Middle frontal gyrus (tissue), 1 donor: ENCODE results near the gene CDCA4.
"Not testable (repeated sequence)": the region's sequence is repeated elsewhere in the genome, so short reads cannot be mapped to it uniquely, and the experiment has no call there.

Experiments used
- DNase-seq: peaks from one replicate; pipeline ENCODE4 v3.0.0-alpha.2; 2015; ENCODE audit warnings: low spot score; ENCODE audit errors: extremely low spot score

CDCA4 gene

GRCh38 chr14:105058521-105059034 lies 37.7 kb upstream of the CDCA4 start:
- DNase-seq: no peak

GRCh38 chr14:105056303-105056831 lies 35.5 kb upstream of the CDCA4 start:
- no peak for DNase-seq

GRCh38 chr14:105055736-105056302 lies 34.9 kb upstream of the CDCA4 start:
- no peak for DNase-seq

- no peak for DNase-seq
These were observed 34.5 kb upstream of the CDCA4 start for GRCh38 chr14:105055334-105055733.

GRCh38 chr14:105053996-105054395 lies 33.1 kb upstream of the CDCA4 start:
- DNase-seq: no peak

GRCh38 chr14:105053421-105053820 lies 32.5 kb upstream of the CDCA4 start:
- no peak for DNase-seq

- no peak for DNase-seq
These were observed 31.2 kb upstream of the CDCA4 start for GRCh38 chr14:105052110-105052458.

- DNase-seq: no peak
These were observed 30.6 kb upstream of the CDCA4 start for GRCh38 chr14:105051182-105052109.

GRCh38 chr14:105050551-105050897 lies 29.6 kb upstream of the CDCA4 start:
- no peak for DNase-seq

GRCh38 chr14:105049753-105050550 lies 29.1 kb upstream of the CDCA4 start:
- DNase-seq: no peak

- DNase-seq: no peak
These were observed 26.6 kb upstream of the CDCA4 start for GRCh38 chr14:105047283-105048016.

GRCh38 chr14:105046891-105047282 lies 26.0 kb upstream of the CDCA4 start:
- DNase-seq: no peak

- DNase-seq: peak; percentile 13
These were observed 24.9 kb upstream of the CDCA4 start for GRCh38 chr14:105045710-105046326.

GRCh38 chr14:105043641-105044040 lies 22.8 kb upstream of the CDCA4 start:
- DNase-seq: no peak

GRCh38 chr14:105042813-105043212 lies 21.9 kb upstream of the CDCA4 start:
- DNase-seq: no peak

GRCh38 chr14:105041841-105042765 lies 21.2 kb upstream of the CDCA4 start:
- no peak for DNase-seq

- no peak for DNase-seq
These were observed 18.7 kb upstream of the CDCA4 start for GRCh38 chr14:105039458-105040205.

- not testable (repeated sequence) for DNase-seq
These were observed 14.7 kb upstream of the CDCA4 start for GRCh38 chr14:105035616-105036015.
